Upper lobe of left lung (tissue), 6 donors: ENCODE measurements around the gene FAM13A. TPM values are rescaled to one million over a fixed set of nuclear protein-coding genes. Genes with fewer than 3 reads are reported as not detected.

ENCODE experiments used
- ATAC-seq, 2 donors: fragments of 200-7000 bp; cut with Tn5 transposase; one replicate each; pipeline ENCODE4 v1.9.1; 2022; ENCODE audit warnings: mild to moderate bottlenecking in 2 of 2, moderate library complexity in 2 of 2; ENCODE audit not compliant: low FRiP score in 2 of 2
- DNase-seq, 2 donors: peaks; one replicate each; pipeline ENCODE4 v3.0.0-alpha.2; 2019 to 2020
- H3K27ac ChIP-seq, 4 donors: fragments of 200-600 bp; sonication (generic); one replicate each; pipeline ENCODE4 v1.5.1; 2016 to 2019
- H3K27me3 ChIP-seq, 4 donors: fragments of 200-600 bp; sonication (generic); one replicate each; pipeline ENCODE4 v1.5.1; 2017 to 2019
- H3K36me3 ChIP-seq, 4 donors: fragments of 200-600 bp; sonication (generic); one replicate each; pipeline ENCODE4 v1.5.1; 2016 to 2019
- H3K4me1 ChIP-seq, 4 donors: fragments of 200-600 bp; sonication (generic); one replicate each; pipeline ENCODE4 v1.5.1; 2018 to 2019
- H3K4me3 ChIP-seq, 4 donors: fragments of 200-600 bp; sonication (generic); one replicate each; pipeline ENCODE4 v1.5.1; 2017 to 2019; ENCODE audit warnings: mild to moderate bottlenecking in 2 of 4, moderate library complexity in 1 of 4
- H3K9me3 ChIP-seq, 4 donors: fragments of 200-600 bp; sonication (generic); one replicate each; pipeline ENCODE4 v1.5.1; 2018 to 2019
- CTCF ChIP-seq, 6 experiments: fragments of 450-650 bp in 4 of 6; fragments of 200-600 bp in 2 of 6; sonication (generic) in 2 of 6; IDR thresholded peaks; one replicate each; pipeline ENCODE4 v1.5.1; 2016 to 2019; ENCODE audit warnings: antibody characterized with exemption in 6 of 6
- EP300 ChIP-seq, 4 donors: sonication (generic); formaldehyde crosslinking; IDR thresholded peaks; one replicate each; pipeline ENCODE4 v1.5.1; 2017; ENCODE audit warnings: antibody characterized with exemption in 4 of 4, control low read depth in 2 of 4
- POLR2A ChIP-seq, 4 donors: fragments of 450-650 bp; IDR thresholded peaks; one replicate each; pipeline ENCODE4 v1.5.1; 2016 to 2017; ENCODE audit warnings: antibody characterized with exemption in 4 of 4, mild to moderate bottlenecking in 2 of 4
- POLR2AphosphoS5 ChIP-seq, 2 donors: sonication (generic); formaldehyde crosslinking; IDR thresholded peaks; one replicate each; pipeline ENCODE4 v1.5.1; 2017; ENCODE audit warnings: antibody characterized with exemption in 2 of 2
- WGBS, 2 donors: methylation state at CpG; one replicate each; pipeline ENCODE4 v1.1.5; 2017 to 2018; 5-methylcytosine and 5-hydroxymethylcytosine counted together
- small RNA-seq, 4 donors: library from RNA; depleted of rRNA; stranded (forward); fragments of <200 nt; gene quantifications; one replicate each; pipeline ENCODE3, GENCODE V24; 2016
- total RNA-seq, 6 donors: library from RNA; depleted of rRNA in 4 of 6; stranded (reverse); fragments of >200 nt in 4 of 6; gene quantifications; one replicate each; pipeline versions ENCODE4 v1.1.0 to v1.2.1, GENCODE V29; 2016 to 2021
- donor health status: DM: no; HTN: no; CAD: no; lungs with moderate emphysema.
- donor health status: DM: no; HTN: yes; CAD: no; lungs with severe emphysema.

FAM13A gene
- total RNA-seq, 6 donors from 2014 or later, result 15.8 to 173 (median 34.1) TPM

DNA sequence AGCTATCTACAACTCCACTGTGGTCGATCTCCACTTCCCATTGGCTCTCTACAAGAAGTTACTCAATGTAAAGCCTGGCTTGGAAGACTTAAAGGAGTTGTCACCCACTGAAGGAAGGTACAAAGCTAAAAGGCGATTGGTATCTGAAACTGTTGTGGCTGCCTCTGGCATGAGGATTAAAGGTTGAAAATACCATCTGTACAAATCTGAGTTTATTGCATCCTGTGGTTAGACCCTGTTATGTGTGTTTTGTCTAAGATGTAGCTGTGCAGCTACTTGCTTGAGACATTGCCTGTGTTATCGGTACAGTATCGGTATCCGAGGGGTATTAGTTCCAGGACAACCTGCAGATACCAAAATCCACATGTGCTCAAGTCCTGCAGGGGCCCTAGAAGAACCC is 375.8 kb downstream of the FAM13A start:
- Histone ChIP-seq H3K4me1 (no peaks in the 10 kb centered on the region), H3K9me3 (no peaks in the 10 kb centered on the region), H3K4me3 (no peak overlapping the region), H3K27ac (no peak overlapping the region), H3K36me3 (peaks cover 12 to 81% (median 43%) of the 10 kb centered on the region in 4 donors), H3K27me3 (no peaks in the 10 kb centered on the region)
- ATAC-seq, result no peak
- TF ChIP-seq EP300 (IDR thresholded peaks at IDR 0.05) (no peak), CTCF (IDR thresholded peaks at IDR 0.05) (no peak), POLR2A (IDR thresholded peaks at IDR 0.05) (no peak), POLR2AphosphoS5 (IDR thresholded peaks at IDR 0.05) (no peak)
- 96 to 97% methylated on average over 5 of the region's 5 CpGs for WGBS, 2 donors
- no peak for DNase-seq

Small RNAs within 50 kb of the gene (small RNA-seq; reads per million reads assigned to genes)
- 0 reads per million in 4 donors for gene RF02115
- gene RNU6-33P, result 0 reads per million in 4 donors

Other genes with a start within 250 kb of the FAM13A start
- 10 to 100 TPM in 1 of 6 donors, 1 to 10 TPM in 5; 2.6 to 10.5 (median 5.7) TPM for gene TIGD2, start 54.3 kb upstream of the FAM13A start, total RNA-seq